DMS153 (cell line): ENCODE data around the gene ACOT13.
"Not testable (repeated sequence)": the region's sequence is repeated elsewhere in the genome, so short reads cannot be mapped to it uniquely, and the experiment has no call there.

Experiments used
- DNase-seq: peaks from one replicate; lab custom pipeline; 2025; lab: John Stamatoyannopoulos, UW

Gene ACOT13

GRCh38 chr6:24662236-24662635 is 4.6 kb upstream of the ACOT13 start:
- DNase-seq, result no peak

GRCh38 chr6:24663189-24663588 is 3.7 kb upstream of the ACOT13 start:
- DNase-seq, result no peak

- no peak for DNase-seq
Measured at GRCh38 chr6:24664046-24664987, 2.6 kb upstream of the ACOT13 start.

- DNase-seq, result no peak
Measured at GRCh38 chr6:24666097-24666640, 708 bp upstream of the ACOT13 start.

GRCh38 chr6:24667378-24667803 is 514 bp downstream of the ACOT13 start:
- DNase-seq, result no peak

- DNase-seq, result not testable (repeated sequence)
Measured at GRCh38 chr6:24668066-24668996, 1.5 kb downstream of the ACOT13 start.

GRCh38 chr6:24668997-24669361 is 2.1 kb downstream of the ACOT13 start:
- no peak for DNase-seq

- DNase-seq, result not testable (repeated sequence)
Measured at GRCh38 chr6:24670492-24670891, 3.6 kb downstream of the ACOT13 start.

- DNase-seq, result not testable (repeated sequence)
Measured at GRCh38 chr6:24671077-24671476, 4.2 kb downstream of the ACOT13 start.

GRCh38 chr6:24672620-24673182 is 5.8 kb downstream of the ACOT13 start:
- DNase-seq, result no peak

GRCh38 chr6:24673625-24674024 is 6.7 kb downstream of the ACOT13 start:
- DNase-seq, result no peak

GRCh38 chr6:24678792-24679352 is 12.0 kb downstream of the ACOT13 start:
- not testable (repeated sequence) for DNase-seq

- DNase-seq, result no peak
Measured at GRCh38 chr6:24680582-24680981, 13.7 kb downstream of the ACOT13 start.

- DNase-seq, result no peak
Measured at GRCh38 chr6:24683297-24684296, 16.7 kb downstream of the ACOT13 start.

GRCh38 chr6:24686408-24686807 is 19.5 kb downstream of the ACOT13 start:
- no peak for DNase-seq

- no peak for DNase-seq
Measured at GRCh38 chr6:24686946-24687345, 20.1 kb downstream of the ACOT13 start.

- DNase-seq, result no peak
Measured at GRCh38 chr6:24689964-24690363, 23.1 kb downstream of the ACOT13 start.

GRCh38 chr6:24690593-24690992 is 23.7 kb downstream of the ACOT13 start:
- DNase-seq, result no peak

GRCh38 chr6:24691550-24691949 is 24.7 kb downstream of the ACOT13 start:
- DNase-seq, result no peak

- DNase-seq, result no peak
Measured at GRCh38 chr6:24692003-24692402, 25.1 kb downstream of the ACOT13 start.
